GM18520 (cell line): ENCODE measurements around the gene EHD3.
A peak's percentile ranks its signal among the peaks of the same experiment; 100 is the strongest.

Experiments
- ATAC-seq: cut with Tn5 transposase; IDR thresholded peaks from one replicate; pipeline ENCODE4 v1.9.1; 2021; ENCODE audit not compliant: unreplicated experiment

Gene EHD3

GRCh38 chr2:31212659-31213600 is 21.0 kb upstream of the EHD3 start:
- ATAC-seq = no peak

- no peak for ATAC-seq
These were observed 20.1 kb upstream of the EHD3 start for GRCh38 chr2:31213601-31214443.

- no peak for ATAC-seq
These were observed 19.5 kb upstream of the EHD3 start for GRCh38 chr2:31214444-31214915.

- no peak for ATAC-seq
These were observed 17.2 kb upstream of the EHD3 start for GRCh38 chr2:31216734-31217133.

- no peak for ATAC-seq
These were observed 16.3 kb upstream of the EHD3 start, which contains the start of gene CAPN14 for GRCh38 chr2:31217465-31218200. Gene CAPN14 (minus strand): TSS chr2:31217515. CDS start chr2:31205447, 12,068 bp downstream.

- ATAC-seq = peak; percentile 60
These were observed 14.6 kb upstream of the EHD3 start for GRCh38 chr2:31219131-31219969.

- ATAC-seq = no peak
These were observed 12.4 kb upstream of the EHD3 start for GRCh38 chr2:31221544-31221943.

- ATAC-seq = no peak
These were observed 11.9 kb upstream of the EHD3 start for GRCh38 chr2:31222071-31222470.

- ATAC-seq = no peak
These were observed 10.9 kb upstream of the EHD3 start for GRCh38 chr2:31223026-31223425.

GRCh38 chr2:31223749-31224148 is 10.2 kb upstream of the EHD3 start:
- no peak for ATAC-seq

GRCh38 chr2:31226266-31226665 is 7.7 kb upstream of the EHD3 start:
- no peak for ATAC-seq

- no peak for ATAC-seq
These were observed 6.8 kb upstream of the EHD3 start for GRCh38 chr2:31227110-31227509.

- no peak for ATAC-seq
These were observed 6.2 kb upstream of the EHD3 start for GRCh38 chr2:31227711-31228125.

GRCh38 chr2:31228717-31229116 is 5.2 kb upstream of the EHD3 start:
- no peak for ATAC-seq

- no peak for ATAC-seq
These were observed 3.2 kb upstream of the EHD3 start for GRCh38 chr2:31230751-31231150.

GRCh38 chr2:31231571-31232302 is 2.2 kb upstream of the EHD3 start:
- no peak for ATAC-seq

GRCh38 chr2:31232586-31232985 is 1.4 kb upstream of the EHD3 start:
- no peak for ATAC-seq

- no peak for ATAC-seq
These were observed 721 bp upstream of the EHD3 start for GRCh38 chr2:31233231-31233630.
